ENCODE measurements around the gene BMP3. TPM values are rescaled to one million over a fixed set of nuclear protein-coding genes. Genes with fewer than 3 reads are reported as not detected.

Gene BMP3
- total RNA-seq, 1 donor from 2014 or later = 0.04 TPM

DNA sequence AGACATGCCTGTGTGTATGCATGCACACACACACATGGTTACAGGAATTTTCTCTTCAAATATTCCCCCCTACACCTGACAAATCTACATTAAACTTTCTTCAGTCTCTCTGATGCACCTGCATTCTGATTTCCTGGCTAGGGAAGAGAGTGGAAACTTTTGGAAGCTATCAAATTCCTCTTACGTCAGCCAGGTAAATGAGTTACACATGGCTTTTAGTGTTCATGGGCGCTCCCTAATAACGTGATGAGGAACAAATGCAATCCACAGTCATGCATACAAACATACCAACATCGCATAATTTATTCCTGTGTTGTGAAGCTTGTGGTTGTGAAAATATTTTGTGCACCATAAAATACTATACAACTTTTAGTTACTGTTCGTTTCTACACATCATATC lies 34.9 kb downstream of the BMP3 start:
- ATAC-seq (ENCODE audit: low read depth) (no peak), DNase-seq (no peak)
- no peak overlapping the region for H3K27ac Mint-ChIP-seq
- H3K9me3 Mint-ChIP-seq = no peaks in the 10 kb centered on the region
- H3K36me3 Mint-ChIP-seq (ENCODE audit: low read depth) = no peaks in the 10 kb centered on the region
- intact Hi-C loops (cut with micrococcal nuclease) = loop anchor here (5.0 kb wide), 1 partner anchor 197 kb away; no protein-coding TSS in a partner anchor
- H3K27me3 Mint-ChIP-seq = peaks cover 1% of the 10 kb centered on the region
- H3K4me3 Mint-ChIP-seq = no peak overlapping the region
- CTCF ChIA-PET = no interaction called here
- POLR2A ChIA-PET = no interaction called here
- peaks cover 5% of the 10 kb centered on the region for H3K4me1 Mint-ChIP-seq
- TF ChIP-seq, protein P1, sequence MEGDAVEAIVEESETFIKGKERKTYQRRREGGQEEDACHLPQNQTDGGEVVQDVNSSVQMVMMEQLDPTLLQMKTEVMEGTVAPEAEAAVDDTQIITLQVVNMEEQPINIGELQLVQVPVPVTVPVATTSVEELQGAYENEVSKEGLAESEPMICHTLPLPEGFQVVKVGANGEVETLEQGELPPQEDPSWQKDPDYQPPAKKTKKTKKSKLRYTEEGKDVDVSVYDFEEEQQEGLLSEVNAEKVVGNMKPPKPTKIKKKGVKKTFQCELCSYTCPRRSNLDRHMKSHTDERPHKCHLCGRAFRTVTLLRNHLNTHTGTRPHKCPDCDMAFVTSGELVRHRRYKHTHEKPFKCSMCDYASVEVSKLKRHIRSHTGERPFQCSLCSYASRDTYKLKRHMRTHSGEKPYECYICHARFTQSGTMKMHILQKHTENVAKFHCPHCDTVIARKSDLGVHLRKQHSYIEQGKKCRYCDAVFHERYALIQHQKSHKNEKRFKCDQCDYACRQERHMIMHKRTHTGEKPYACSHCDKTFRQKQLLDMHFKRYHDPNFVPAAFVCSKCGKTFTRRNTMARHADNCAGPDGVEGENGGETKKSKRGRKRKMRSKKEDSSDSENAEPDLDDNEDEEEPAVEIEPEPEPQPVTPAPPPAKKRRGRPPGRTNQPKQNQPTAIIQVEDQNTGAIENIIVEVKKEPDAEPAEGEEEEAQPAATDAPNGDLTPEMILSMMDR (IDR thresholded peaks at IDR 0.05) = no peak

DNA sequence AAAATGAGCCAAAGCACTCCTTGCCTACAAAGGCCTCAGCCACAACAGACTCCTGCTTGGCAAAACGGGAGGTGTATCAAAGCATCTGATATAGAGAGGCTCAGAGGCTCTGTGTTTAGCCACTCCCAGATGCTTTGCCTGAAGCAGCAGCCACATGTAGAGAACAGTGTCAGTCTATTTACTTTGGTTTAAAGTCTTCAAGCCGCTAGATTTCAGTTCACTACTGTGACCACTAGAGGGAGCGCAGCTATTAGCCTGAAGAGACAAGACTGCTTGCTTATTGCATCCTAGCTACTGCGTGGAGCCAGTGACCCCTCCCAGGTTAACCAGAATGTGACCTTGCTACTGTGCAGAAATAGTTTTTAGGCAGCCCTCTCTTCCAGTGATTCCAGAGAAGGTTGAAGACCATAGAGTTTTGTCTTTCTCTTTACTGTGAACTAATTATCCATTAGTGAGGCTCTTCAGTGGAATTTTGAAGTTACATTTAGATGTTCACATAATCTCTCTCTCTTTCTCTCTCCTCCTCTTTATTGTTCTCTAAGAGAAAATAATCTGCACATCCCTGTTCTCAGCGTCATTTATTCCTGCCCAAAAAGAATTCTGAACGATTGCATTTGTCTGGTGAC lies 39.3 kb downstream of the BMP3 start:
- ChIA-PET CTCF (interaction anchor here (0.8 to 3.5 kb wide), 12 partner anchors 9 to 1132 kb away, joined by 3 to 33 read pairs (median 6); no protein-coding TSS in a partner anchor), POLR2A (no interaction called here)
- ATAC-seq (ENCODE audit: low read depth) (peak; percentile 87), DNase-seq (no peak)
- TF ChIP-seq, protein P1 (IDR thresholded peaks at IDR 0.05) = peak; percentile 75
- H3K36me3 Mint-ChIP-seq (ENCODE audit: low read depth) = no peaks in the 10 kb centered on the region
- intact Hi-C loops (cut with micrococcal nuclease) = loop anchor here (1.0 to 5.0 kb wide), 3 partner anchors 192 to 1133 kb away; no protein-coding TSS in a partner anchor
- no peaks in the 10 kb centered on the region for H3K9me3 Mint-ChIP-seq
- H3K27ac Mint-ChIP-seq = no peak overlapping the region
- no peak overlapping the region for H3K4me3 Mint-ChIP-seq
- H3K27me3 Mint-ChIP-seq = peaks cover 5% of the 10 kb centered on the region
- H3K4me1 Mint-ChIP-seq = no peaks in the 10 kb centered on the region

DNA sequence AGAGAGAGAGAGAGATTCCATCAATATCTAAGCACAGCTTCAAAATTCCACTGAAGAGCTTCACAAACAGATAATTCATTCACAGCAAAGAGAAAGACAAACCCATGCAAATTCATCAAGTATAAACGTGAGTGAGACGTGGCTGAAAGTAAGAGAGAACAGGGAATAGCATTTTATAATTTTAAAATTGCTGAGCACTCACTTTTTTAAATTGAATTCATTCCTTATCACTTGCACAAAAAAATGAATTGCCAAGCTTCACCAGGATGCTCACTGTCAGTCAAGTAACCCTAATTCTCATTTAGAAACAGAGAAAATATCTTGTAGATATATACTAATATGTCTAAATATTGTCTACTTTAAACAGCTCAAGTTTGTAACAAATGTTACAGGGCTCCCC lies 40.5 kb downstream of the BMP3 start:
- intact Hi-C loops (cut with micrococcal nuclease) = no loop called here

DNA sequence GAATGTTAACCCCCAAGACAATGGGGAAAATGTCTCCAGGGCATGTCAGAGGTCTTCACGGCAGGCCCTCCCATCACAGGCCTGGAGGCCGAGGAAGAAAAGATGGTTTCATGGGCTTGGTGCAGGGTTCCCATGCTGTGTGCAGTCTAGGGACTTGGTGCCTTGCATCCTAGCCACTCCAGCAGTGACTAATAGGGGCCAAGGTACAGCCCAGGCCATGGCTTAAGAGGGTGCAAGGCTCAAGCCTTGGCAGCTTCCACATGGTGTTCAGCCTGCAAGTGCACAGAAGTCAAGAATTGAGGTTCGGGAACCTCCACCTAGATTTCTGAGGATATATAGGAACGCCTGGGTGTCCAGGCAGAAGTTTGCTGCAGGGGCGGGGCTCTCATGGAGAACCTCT lies 50.6 kb downstream of the BMP3 start:
- H3K36me3 Mint-ChIP-seq (ENCODE audit: low read depth) = no peaks in the 10 kb centered on the region
- ATAC-seq (ENCODE audit: low read depth) = no peak
- no peak for DNase-seq
- H3K27ac Mint-ChIP-seq = no peak overlapping the region
- ChIA-PET POLR2A (no interaction called here), CTCF (no interaction called here)
- TF ChIP-seq, protein P1 (IDR thresholded peaks at IDR 0.05) = no peak
- no peaks in the 10 kb centered on the region for H3K4me1 Mint-ChIP-seq
- intact Hi-C loops (cut with micrococcal nuclease) = no loop called here
- H3K9me3 Mint-ChIP-seq = peaks cover 3% of the 10 kb centered on the region
- peaks cover 4% of the 10 kb centered on the region for H3K27me3 Mint-ChIP-seq
- H3K4me3 Mint-ChIP-seq = no peak overlapping the region

More for the DNA sequence above, 40.5 kb downstream of the BMP3 start:
- POLR2A ChIA-PET = no interaction called here
- H3K27me3 Mint-ChIP-seq = peaks cover 5% of the 10 kb centered on the region
- H3K9me3 Mint-ChIP-seq = no peaks in the 10 kb centered on the region
- CTCF ChIA-PET = interaction anchor here (0.5 to 3.5 kb wide), 8 partner anchors 12 to 1155 kb away, joined by 3 to 33 read pairs (median 6); no protein-coding TSS in a partner anchor
- no peak for DNase-seq
- H3K27ac Mint-ChIP-seq = no peak overlapping the region
- TF ChIP-seq, protein P1 (IDR thresholded peaks at IDR 0.05) = no peak
- ATAC-seq (ENCODE audit: low read depth) = no peak
- H3K4me1 Mint-ChIP-seq = no peaks in the 10 kb centered on the region
- H3K36me3 Mint-ChIP-seq (ENCODE audit: low read depth) = no peaks in the 10 kb centered on the region
- no peak overlapping the region for H3K4me3 Mint-ChIP-seq

DNA sequence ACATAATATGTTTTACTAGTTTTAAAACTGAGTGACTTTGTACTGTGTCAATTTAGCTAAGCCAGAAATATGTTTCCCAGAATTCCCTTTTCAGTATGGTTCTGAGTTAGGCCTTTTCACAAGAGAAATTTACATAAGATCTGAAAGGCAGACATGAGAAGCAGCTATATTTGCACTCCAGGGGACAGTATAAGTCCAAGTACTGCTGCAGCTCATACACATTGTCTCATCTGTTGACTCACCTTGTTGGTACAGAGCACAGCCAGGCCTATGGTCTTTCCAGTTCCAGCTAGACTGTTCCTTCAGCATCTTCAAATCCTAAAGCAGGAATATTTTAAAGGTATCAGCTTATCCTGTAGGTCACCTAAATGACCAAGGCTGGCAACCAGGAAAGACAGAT lies 53.5 kb downstream of the BMP3 start:
- POLR2A ChIA-PET = no interaction called here
- CTCF ChIA-PET = interaction anchor here (1.5 kb wide), 1 partner anchor 14 kb away, joined by 7 read pairs; no protein-coding TSS in a partner anchor
- Mint-ChIP-seq H3K27ac (no peak overlapping the region), H3K4me1 (no peaks in the 10 kb centered on the region), H3K27me3 (no peaks in the 10 kb centered on the region), H3K36me3 (ENCODE audit: low read depth) (no peaks in the 10 kb centered on the region), H3K9me3 (peaks cover 3% of the 10 kb centered on the region), H3K4me3 (no peak overlapping the region)
- TF ChIP-seq, protein P1 (IDR thresholded peaks at IDR 0.05) = no peak
- DNase-seq = no peak
- intact Hi-C loops (cut with micrococcal nuclease) = no loop called here
- ATAC-seq (ENCODE audit: low read depth) = no peak

Measured in activated B cell treated with CpG ODN at 0.5 μM for 24 hours (primary cell).